Measurements from ENCODE around the gene CCDC12. TPM values are rescaled to one million over a fixed set of nuclear protein-coding genes. Genes with fewer than 3 reads are reported as not detected.

CCDC12 gene
- total and polyA plus RNA-seq, 2 of the 13 experiments (the other 11 are each of a cell fraction or from before 2014, with no cell fraction given) = 30.1 to 49.5 TPM

DNA sequence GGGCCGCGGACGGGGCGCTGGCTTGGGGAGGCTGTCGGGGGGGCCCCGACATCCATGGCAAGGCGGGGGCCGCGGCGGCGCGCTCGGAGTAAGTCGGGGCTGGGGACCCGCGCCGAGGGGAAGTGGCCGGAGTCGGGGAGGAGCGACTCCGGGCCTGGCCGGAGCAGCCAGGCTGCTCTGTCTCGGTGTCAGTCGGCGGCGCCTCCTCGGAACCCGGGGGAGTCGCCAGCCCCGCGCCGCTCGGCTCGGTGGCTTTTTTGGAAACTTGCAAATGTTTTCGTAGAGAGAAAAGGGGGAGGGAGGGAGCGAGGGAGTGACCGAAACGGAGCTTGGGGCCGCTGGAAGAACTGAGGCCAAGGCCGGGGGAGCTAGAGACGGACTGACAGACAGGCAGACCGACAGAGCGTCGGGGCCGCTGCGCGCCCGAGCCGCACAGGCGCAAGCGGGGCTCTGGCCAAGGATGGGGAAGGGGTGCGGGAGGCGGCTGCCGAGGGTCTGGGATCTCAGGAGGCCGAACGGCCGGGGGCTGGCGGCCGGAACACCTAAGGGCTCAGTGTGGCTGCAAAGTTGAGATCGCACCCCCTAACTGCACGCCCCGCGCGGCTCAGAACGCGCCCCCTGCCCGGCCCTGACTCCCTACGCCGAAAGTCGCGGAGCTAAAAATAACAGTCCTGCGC lies 94.0 kb downstream of the CCDC12 start:
- Histone ChIP-seq H3K9me3 (ENCODE audit: low read length) (no peaks in the 10 kb centered on the region), H3K4me3 (replicated peaks in 1 of 3; ENCODE audit: insufficient read depth in 1 of 3, low read depth in 2 of 3, low read length in 3 of 3) (peak overlapping the region; percentile 45 to 66 (median 47); a peak in 5 of 6 replicates), H3K79me2 (ENCODE audit: insufficient read depth, low read length) (no peaks in the 10 kb centered on the region), H3K36me3 (replicated peaks in 1 of 2; ENCODE audit: control insufficient read depth in 1 of 2, insufficient read depth in 2 of 2, low read length in 2 of 2) (no peaks in the 10 kb centered on the region), H3K27ac (ENCODE audit: extremely low read length, insufficient read depth, low read length) (no peak overlapping the region), H2AFZ (ENCODE audit: low read length) (no peak overlapping the region), H3K4me1 (ENCODE audit: insufficient read depth, low read length) (peaks cover 28% of the 10 kb centered on the region), H4K20me1 (ENCODE audit: insufficient read depth, low read length) (peaks cover 9% of the 10 kb centered on the region; the same call in 1 of the 2 replicates), H3K9ac (ENCODE audit: insufficient read depth, low read depth, low read length) (no peak overlapping the region), H3K27me3 (ENCODE audit: control insufficient read depth in 1 of 2, insufficient read depth in 2 of 2, low read length in 2 of 2) (peaks cover 22 to 72% of the 10 kb centered on the region in 2 experiments), H3K4me2 (ENCODE audit: low read depth, low read length) (peak overlapping the region; percentile 71)
- ChIA-PET POLR2A (no interaction called here), CTCF (ENCODE audit: low intra/inter-chr PET ratio, low total read pairs) (no interaction called here)
- in situ Hi-C loops (cut with HindIII; ENCODE audit: extremely low pct_ligation_motif_present, low pct_unique_long_range_greater_than_20kb) = no loop called here
- no TSS peak for BruUV-seq (replicated peaks)
- FAIRE-seq = no peak
- DNase-seq (ENCODE audit: low spot score) = no peak
- TF ChIP-seq EZH2 (conservative IDR thresholded peaks at IDR 0.05; ENCODE audit: low read depth, low read length) (peak; percentile 97), KDM5B (CRISPR knock-in tag; IDR thresholded peaks at IDR 0.05; ENCODE audit: borderline replicate concordance) (0 out of 2 replicates have a peak, but pooled peaks have one; percentile 33), ZNF138 (CRISPR knock-in tag; IDR thresholded peaks at IDR 0.05; ENCODE audit: low read depth) (no peak), SMARCC2 (IDR thresholded peaks at IDR 0.05) (no peak), ZNF446 (CRISPR knock-in tag; IDR thresholded peaks at IDR 0.05) (no peak), ZNF777 (CRISPR knock-in tag; IDR thresholded peaks at IDR 0.05) (peak; percentile 30; the same call in 1 of the 2 replicates), HNRNPK (IDR thresholded peaks at IDR 0.05; ENCODE audit: low read depth, low read length, poor library complexity, severe bottlenecking) (peak; percentile 14), MTF2 (CRISPR knock-in tag; IDR thresholded peaks at IDR 0.05; ENCODE audit: borderline replicate concordance) (peak; percentile 82; the same call in 1 of the 2 replicates), ZNF547 (CRISPR knock-in tag; IDR thresholded peaks at IDR 0.05) (no peak)
- TF ChIP-seq, protein P1, sequence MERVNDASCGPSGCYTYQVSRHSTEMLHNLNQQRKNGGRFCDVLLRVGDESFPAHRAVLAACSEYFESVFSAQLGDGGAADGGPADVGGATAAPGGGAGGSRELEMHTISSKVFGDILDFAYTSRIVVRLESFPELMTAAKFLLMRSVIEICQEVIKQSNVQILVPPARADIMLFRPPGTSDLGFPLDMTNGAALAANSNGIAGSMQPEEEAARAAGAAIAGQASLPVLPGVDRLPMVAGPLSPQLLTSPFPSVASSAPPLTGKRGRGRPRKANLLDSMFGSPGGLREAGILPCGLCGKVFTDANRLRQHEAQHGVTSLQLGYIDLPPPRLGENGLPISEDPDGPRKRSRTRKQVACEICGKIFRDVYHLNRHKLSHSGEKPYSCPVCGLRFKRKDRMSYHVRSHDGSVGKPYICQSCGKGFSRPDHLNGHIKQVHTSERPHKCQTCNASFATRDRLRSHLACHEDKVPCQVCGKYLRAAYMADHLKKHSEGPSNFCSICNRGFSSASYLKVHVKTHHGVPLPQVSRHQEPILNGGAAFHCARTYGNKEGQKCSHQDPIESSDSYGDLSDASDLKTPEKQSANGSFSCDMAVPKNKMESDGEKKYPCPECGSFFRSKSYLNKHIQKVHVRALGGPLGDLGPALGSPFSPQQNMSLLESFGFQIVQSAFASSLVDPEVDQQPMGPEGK (CRISPR knock-in tag; IDR thresholded peaks at IDR 0.05) = no peak
- TF ChIP-seq, protein P2, sequence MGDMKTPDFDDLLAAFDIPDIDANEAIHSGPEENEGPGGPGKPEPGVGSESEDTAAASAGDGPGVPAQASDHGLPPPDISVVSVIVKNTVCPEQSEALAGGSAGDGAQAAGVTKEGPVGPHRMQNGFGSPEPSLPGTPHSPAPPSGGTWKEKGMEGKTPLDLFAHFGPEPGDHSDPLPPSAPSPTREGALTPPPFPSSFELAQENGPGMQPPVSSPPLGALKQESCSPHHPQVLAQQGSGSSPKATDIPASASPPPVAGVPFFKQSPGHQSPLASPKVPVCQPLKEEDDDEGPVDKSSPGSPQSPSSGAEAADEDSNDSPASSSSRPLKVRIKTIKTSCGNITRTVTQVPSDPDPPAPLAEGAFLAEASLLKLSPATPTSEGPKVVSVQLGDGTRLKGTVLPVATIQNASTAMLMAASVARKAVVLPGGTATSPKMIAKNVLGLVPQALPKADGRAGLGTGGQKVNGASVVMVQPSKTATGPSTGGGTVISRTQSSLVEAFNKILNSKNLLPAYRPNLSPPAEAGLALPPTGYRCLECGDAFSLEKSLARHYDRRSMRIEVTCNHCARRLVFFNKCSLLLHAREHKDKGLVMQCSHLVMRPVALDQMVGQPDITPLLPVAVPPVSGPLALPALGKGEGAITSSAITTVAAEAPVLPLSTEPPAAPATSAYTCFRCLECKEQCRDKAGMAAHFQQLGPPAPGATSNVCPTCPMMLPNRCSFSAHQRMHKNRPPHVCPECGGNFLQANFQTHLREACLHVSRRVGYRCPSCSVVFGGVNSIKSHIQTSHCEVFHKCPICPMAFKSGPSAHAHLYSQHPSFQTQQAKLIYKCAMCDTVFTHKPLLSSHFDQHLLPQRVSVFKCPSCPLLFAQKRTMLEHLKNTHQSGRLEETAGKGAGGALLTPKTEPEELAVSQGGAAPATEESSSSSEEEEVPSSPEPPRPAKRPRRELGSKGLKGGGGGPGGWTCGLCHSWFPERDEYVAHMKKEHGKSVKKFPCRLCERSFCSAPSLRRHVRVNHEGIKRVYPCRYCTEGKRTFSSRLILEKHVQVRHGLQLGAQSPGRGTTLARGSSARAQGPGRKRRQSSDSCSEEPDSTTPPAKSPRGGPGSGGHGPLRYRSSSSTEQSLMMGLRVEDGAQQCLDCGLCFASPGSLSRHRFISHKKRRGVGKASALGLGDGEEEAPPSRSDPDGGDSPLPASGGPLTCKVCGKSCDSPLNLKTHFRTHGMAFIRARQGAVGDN (CRISPR knock-in tag; IDR thresholded peaks at IDR 0.05) = 0 out of 2 replicates have a peak, but pooled peaks have one; percentile 4
- TF ChIP-seq, protein P3, sequence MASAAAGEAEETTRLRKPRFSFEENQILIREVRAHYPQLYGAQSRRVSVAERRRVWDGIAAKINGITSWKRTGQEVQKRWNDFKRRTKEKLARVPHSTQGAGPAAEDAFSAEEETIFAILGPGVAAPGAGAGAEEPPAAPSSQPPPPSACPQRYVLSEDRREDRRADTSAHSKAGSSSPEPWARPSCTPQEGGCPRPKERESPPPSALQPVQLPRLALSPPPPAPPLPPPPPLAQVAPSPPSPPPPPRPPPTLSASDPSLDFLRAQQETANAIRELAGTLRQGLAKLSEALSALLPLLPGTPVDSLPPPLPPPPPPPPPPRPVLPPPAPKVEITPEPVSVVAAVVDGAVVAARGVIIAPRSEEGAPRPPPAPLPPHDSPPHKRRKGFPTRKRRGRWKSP (CRISPR knock-in tag; IDR thresholded peaks at IDR 0.05) = 0 out of 2 replicates have a peak, but pooled peaks have one; percentile 24
- intact Hi-C loops (cut with micrococcal nuclease; ENCODE audit: unreplicated experiment) = no loop called here
- 2% methylated on average over 22 of the region's 72 CpGs for WGBS (ENCODE audit: low lambda C conversion rate)
- ATAC-seq = peak; percentile 56
